ENCODE results near the gene TRIP13. TPM values are rescaled to one million over a fixed set of nuclear protein-coding genes. Genes with fewer than 3 reads are reported as not detected.

Gene TRIP13
- total RNA-seq, 4 donors from 2014 or later, result 0.53 to 3.0 (median 1.6) TPM

GRCh38 chr5:961711-962240, 69.1 kb downstream of the TRIP13 start:
- TF ChIP-seq CTCF (IDR thresholded peaks at IDR 0.05) (no peak), POLR2A (IDR thresholded peaks at IDR 0.05) (no peak)
- DNase-seq (ENCODE audit: low spot score in 2 of 2), result no peak
- WGBS, 2 donors, result 90 to 93% methylated on average over 24 of the region's 24 CpGs
- no peak overlapping the region for H3K4me3 ChIP-seq (ENCODE audit: low read depth, poor library complexity, severe bottlenecking)
- intact Hi-C loops (cut with DNase I; ENCODE audit: low total_unique reads), result no loop called here

GRCh38 chr5:962386-962785, 69.7 kb downstream of the TRIP13 start:
- DNase-seq (ENCODE audit: low spot score in 2 of 2), result no peak
- no peak for TF ChIP-seq CTCF (IDR thresholded peaks at IDR 0.05)
- TF ChIP-seq POLR2A (IDR thresholded peaks at IDR 0.05), result no peak
- H3K4me3 ChIP-seq (ENCODE audit: low read depth, poor library complexity, severe bottlenecking), result no peak overlapping the region
- intact Hi-C loops (cut with DNase I; ENCODE audit: low total_unique reads), result no loop called here
- 86 to 89% methylated on average over 14 to 15 of the region's 15 CpGs for WGBS, 2 donors

- TF ChIP-seq CTCF (IDR thresholded peaks at IDR 0.05) (no peak), POLR2A (IDR thresholded peaks at IDR 0.05) (no peak)
- intact Hi-C loops (cut with DNase I; ENCODE audit: low total_unique reads), result no loop called here
- H3K4me3 ChIP-seq (ENCODE audit: low read depth, poor library complexity, severe bottlenecking), result no peak overlapping the region
- 85 to 87% methylated on average over 12 of the region's 12 CpGs for WGBS, 2 donors
- DNase-seq (ENCODE audit: low spot score in 2 of 2), result peak in 1 of 2 donors; percentile 83
These were observed 70.1 kb downstream of the TRIP13 start for GRCh38 chr5:962801-963200.

- H3K4me3 ChIP-seq (ENCODE audit: low read depth, poor library complexity, severe bottlenecking), result no peak overlapping the region
- DNase-seq (ENCODE audit: low spot score in 2 of 2), result no peak
- 86 to 87% methylated on average over 10 of the region's 10 CpGs for WGBS, 2 donors
- intact Hi-C loops (cut with DNase I; ENCODE audit: low total_unique reads), result no loop called here
- no peak for TF ChIP-seq POLR2A (IDR thresholded peaks at IDR 0.05)
- no peak for TF ChIP-seq CTCF (IDR thresholded peaks at IDR 0.05)
These were observed 70.6 kb downstream of the TRIP13 start for GRCh38 chr5:963310-963672.

- intact Hi-C loops (cut with DNase I; ENCODE audit: low total_unique reads), result no loop called here
- peak in 1 of 2 donors; percentile 84 for DNase-seq (ENCODE audit: low spot score in 2 of 2)
- TF ChIP-seq CTCF (IDR thresholded peaks at IDR 0.05) (no peak), POLR2A (IDR thresholded peaks at IDR 0.05) (no peak)
- H3K4me3 ChIP-seq (ENCODE audit: low read depth, poor library complexity, severe bottlenecking), result no peak overlapping the region
- WGBS, 2 donors, result 53 to 55% methylated on average over 21 to 31 of the region's 31 CpGs
These were observed 71.2 kb downstream of the TRIP13 start for GRCh38 chr5:963673-964531.

All from lower leg skin (tissue), 4 donors.